SU-DHL-6 (cell line): Measurements from ENCODE around the gene TMEM240.

Experiments used
- H2AFZ ChIP-seq: fragments of 200-600 bp; sonication (generic); 2 replicates; pipeline ENCODE4 v1.6.1; 2014; ENCODE audit warnings: low read depth, mild to moderate bottlenecking, moderate library complexity, mixed read lengths, antibody characterized with exemption, low read length; ENCODE audit not compliant: severe bottlenecking
- H3F3A ChIP-seq: fragments of 200-600 bp; shearing (Covaris generic); 2 replicates; pipeline ENCODE4 v1.6.0; 2016; ENCODE audit warnings: antibody characterized with exemption, mild to moderate bottlenecking; ENCODE audit not compliant: insufficient read depth
- H3K27ac ChIP-seq: fragments of 200-600 bp; sonication (generic); 2 replicates; pipeline ENCODE4 v1.5.1; 2016; ENCODE audit warnings: low read depth, mild to moderate bottlenecking, low read length, moderate library complexity, mixed read lengths
- H3K27me3 ChIP-seq: fragments of 200-600 bp; sonication (generic), shearing (Covaris generic); 2 replicates; pipeline ENCODE4 v1.6.0; 2014; ENCODE audit warnings: mild to moderate bottlenecking, low read length
- H3K36me3 ChIP-seq: fragments of 200-600 bp; sonication (generic); 2 replicates; pipeline ENCODE4 v1.6.1; 2014; ENCODE audit warnings: mild to moderate bottlenecking, low read length, mixed read lengths
- H3K4me2 ChIP-seq: fragments of 300-600, 200-600 bp; shearing (Covaris generic), sonication (generic); 2 replicates; pipeline ENCODE4 v1.6.0; 2014; ENCODE audit warnings: low read length, low read depth, mild to moderate bottlenecking; ENCODE audit not compliant: poor library complexity, severe bottlenecking
- H3K4me3 ChIP-seq: fragments of 200-600 bp; sonication (generic); 2 replicates; pipeline ENCODE4 v1.5.1; 2014; ENCODE audit warnings: antibody characterized with exemption, low read length, mild to moderate bottlenecking, mixed read lengths; ENCODE audit not compliant: insufficient read depth, poor library complexity, severe bottlenecking
- H3K79me2 ChIP-seq: fragments of 200-600 bp; sonication (generic); 2 replicates; pipeline ENCODE4 v1.6.1; 2014; ENCODE audit warnings: mild to moderate bottlenecking, low read length, moderate library complexity; ENCODE audit not compliant: insufficient read depth
- H3K9ac ChIP-seq: fragments of 200-600 bp; sonication (generic); 2 replicates; pipeline ENCODE4 v1.7.0; 2014; ENCODE audit warnings: mild to moderate bottlenecking, low read length
- H3K9me2 ChIP-seq: fragments of 200-600 bp; sonication (generic); replicated peaks from 2 replicates; pipeline ENCODE4 v1.6.1; 2014; ENCODE audit warnings: low read length; ENCODE audit not compliant: insufficient read depth
- H3K9me3 ChIP-seq: fragments of 200-600 bp; sonication (generic); 2 replicates; pipeline ENCODE4 v1.6.1; 2014; ENCODE audit warnings: low read length, mixed read lengths; ENCODE audit not compliant: insufficient read depth
- H4K20me1 ChIP-seq: fragments of 200-600 bp; sonication (generic); 2 replicates; pipeline ENCODE4 v1.6.1; 2014; ENCODE audit warnings: low read depth, mild to moderate bottlenecking, antibody characterized with exemption, low read length, moderate library complexity, mixed read lengths
- EZH2phosphoT487 ChIP-seq: fragments of 200-600 bp; sonication (generic), shearing (Covaris generic); conservative IDR thresholded peaks from 2 replicates; pipeline ENCODE4 v1.6.1; 2018; ENCODE audit warnings: mild to moderate bottlenecking, antibody characterized with exemption, low read length, moderate library complexity, mixed read lengths
- TF ChIP-seq, protein P1 (sequence below): fragments of 200-600 bp; sonication (generic); IDR thresholded peaks from one replicate; pipeline ENCODE4 v1.5.1; 2017; ENCODE audit warnings: antibody characterized with exemption, mild to moderate bottlenecking, low read length, moderate library complexity; ENCODE audit not compliant: insufficient read depth, poor library complexity, severe bottlenecking

Gene TMEM240

DNA sequence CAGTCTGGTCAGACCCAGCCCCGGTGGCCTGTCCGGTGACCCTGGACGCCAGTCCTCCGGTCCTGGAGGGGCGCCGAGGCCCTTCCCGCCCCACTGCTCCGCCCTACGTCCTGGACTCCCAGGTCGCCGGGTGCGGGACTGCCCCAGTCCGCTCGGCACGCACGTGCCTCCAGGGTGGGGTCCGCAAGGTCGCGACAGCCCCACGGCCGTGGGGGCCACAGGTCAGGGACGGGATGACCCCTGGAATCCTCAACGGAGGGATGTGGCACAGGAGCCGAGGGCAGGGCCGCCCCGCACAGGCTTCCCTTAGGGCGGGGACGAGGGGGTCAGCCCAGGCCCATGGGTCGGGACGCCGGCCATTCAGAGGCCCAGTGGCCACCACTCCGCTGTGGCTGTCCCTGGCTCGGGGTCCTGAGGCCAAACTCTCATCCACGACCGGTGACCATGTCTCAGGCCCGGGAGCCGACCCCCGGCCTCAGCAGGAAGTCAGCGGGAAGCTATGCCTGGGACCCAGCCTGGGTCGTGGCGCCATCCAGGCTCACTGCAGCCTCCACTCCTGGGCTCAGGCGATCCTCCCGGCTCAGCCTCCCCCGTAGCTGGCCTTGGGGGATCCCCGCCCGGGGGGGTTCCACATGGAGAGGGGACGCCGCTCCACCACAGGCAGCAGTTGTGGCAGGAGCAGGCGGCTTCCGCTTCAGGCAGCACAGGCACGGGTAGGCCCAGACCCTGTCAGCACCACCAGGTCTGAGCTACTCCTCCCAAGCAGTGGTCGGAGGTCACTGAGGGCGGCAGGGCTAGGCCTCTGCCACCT lies 599 bp upstream of the TMEM240 start:
- Histone ChIP-seq H3K9ac (no peak overlapping the region), H3K36me3 (no peaks in the 10 kb centered on the region), H3K4me2 (no peak overlapping the region), H3F3A (no peaks in the 10 kb centered on the region), H2AFZ (no peak overlapping the region), H3K27me3 (no peaks in the 10 kb centered on the region), H3K79me2 (no peaks in the 10 kb centered on the region), H3K27ac (no peak overlapping the region), H3K9me3 (no peaks in the 10 kb centered on the region), H3K4me3 (no peak overlapping the region), H3K9me2 (no peaks in the 10 kb centered on the region), H4K20me1 (no peaks in the 10 kb centered on the region; the same call in 1 of the 2 replicates)
- TF ChIP-seq EZH2phosphoT487, result no peak
- TF ChIP-seq, protein P1, sequence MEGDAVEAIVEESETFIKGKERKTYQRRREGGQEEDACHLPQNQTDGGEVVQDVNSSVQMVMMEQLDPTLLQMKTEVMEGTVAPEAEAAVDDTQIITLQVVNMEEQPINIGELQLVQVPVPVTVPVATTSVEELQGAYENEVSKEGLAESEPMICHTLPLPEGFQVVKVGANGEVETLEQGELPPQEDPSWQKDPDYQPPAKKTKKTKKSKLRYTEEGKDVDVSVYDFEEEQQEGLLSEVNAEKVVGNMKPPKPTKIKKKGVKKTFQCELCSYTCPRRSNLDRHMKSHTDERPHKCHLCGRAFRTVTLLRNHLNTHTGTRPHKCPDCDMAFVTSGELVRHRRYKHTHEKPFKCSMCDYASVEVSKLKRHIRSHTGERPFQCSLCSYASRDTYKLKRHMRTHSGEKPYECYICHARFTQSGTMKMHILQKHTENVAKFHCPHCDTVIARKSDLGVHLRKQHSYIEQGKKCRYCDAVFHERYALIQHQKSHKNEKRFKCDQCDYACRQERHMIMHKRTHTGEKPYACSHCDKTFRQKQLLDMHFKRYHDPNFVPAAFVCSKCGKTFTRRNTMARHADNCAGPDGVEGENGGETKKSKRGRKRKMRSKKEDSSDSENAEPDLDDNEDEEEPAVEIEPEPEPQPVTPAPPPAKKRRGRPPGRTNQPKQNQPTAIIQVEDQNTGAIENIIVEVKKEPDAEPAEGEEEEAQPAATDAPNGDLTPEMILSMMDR, result no peak

- TF ChIP-seq, protein P1, result no peak
- TF ChIP-seq EZH2phosphoT487, result no peak
- H3K27ac ChIP-seq, result no peak overlapping the region
- no peak overlapping the region for H2AFZ ChIP-seq
- H3K36me3 ChIP-seq, result no peaks in the 10 kb centered on the region
- H3K27me3 ChIP-seq, result no peaks in the 10 kb centered on the region
- no peak overlapping the region for H3K4me2 ChIP-seq
- no peaks in the 10 kb centered on the region for H3K9me2 ChIP-seq
- H3K79me2 ChIP-seq, result no peaks in the 10 kb centered on the region
- no peaks in the 10 kb centered on the region for H3F3A ChIP-seq
- no peaks in the 10 kb centered on the region; the same call in 1 of the 2 replicates for H4K20me1 ChIP-seq
- no peak overlapping the region for H3K4me3 ChIP-seq
- no peaks in the 10 kb centered on the region for H3K9me3 ChIP-seq
- H3K9ac ChIP-seq, result no peak overlapping the region
Observed at GRCh38 chr1:1539310-1540089, 924 bp downstream of the TMEM240 start.

DNA sequence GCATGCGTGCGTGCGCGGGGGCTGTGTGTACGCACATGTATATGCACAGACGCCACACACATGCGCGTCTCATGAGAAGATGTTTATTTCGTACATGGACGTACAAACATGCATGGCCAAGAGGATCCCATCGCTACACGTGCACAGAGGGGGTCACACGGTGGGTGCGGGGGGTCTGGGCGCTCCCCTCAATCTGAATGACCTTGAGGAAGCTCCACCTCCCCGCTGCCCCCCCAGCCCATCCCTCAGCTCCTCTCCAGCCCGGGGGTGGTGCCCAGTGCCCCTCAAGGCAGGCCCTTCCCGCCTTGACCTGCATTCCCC lies 1.5 kb downstream of the TMEM240 start:
- H3K4me3 ChIP-seq, result no peak overlapping the region

More for the DNA sequence above, 1.5 kb downstream of the TMEM240 start:
- no peaks in the 10 kb centered on the region for H3K36me3 ChIP-seq
- no peak overlapping the region for H3K27ac ChIP-seq
- H3K9me2 ChIP-seq, result no peaks in the 10 kb centered on the region
- H3K27me3 ChIP-seq, result no peaks in the 10 kb centered on the region
- H3K9me3 ChIP-seq, result no peaks in the 10 kb centered on the region
- H3K79me2 ChIP-seq, result no peaks in the 10 kb centered on the region
- no peak overlapping the region for H3K9ac ChIP-seq
- TF ChIP-seq, protein P1, result no peak
- TF ChIP-seq EZH2phosphoT487, result no peak
- H3K4me2 ChIP-seq, result no peak overlapping the region
- no peaks in the 10 kb centered on the region for H3F3A ChIP-seq
- H2AFZ ChIP-seq, result no peak overlapping the region
- no peaks in the 10 kb centered on the region; the same call in 1 of the 2 replicates for H4K20me1 ChIP-seq
